ENCODE data around the gene BET1.

DNA sequence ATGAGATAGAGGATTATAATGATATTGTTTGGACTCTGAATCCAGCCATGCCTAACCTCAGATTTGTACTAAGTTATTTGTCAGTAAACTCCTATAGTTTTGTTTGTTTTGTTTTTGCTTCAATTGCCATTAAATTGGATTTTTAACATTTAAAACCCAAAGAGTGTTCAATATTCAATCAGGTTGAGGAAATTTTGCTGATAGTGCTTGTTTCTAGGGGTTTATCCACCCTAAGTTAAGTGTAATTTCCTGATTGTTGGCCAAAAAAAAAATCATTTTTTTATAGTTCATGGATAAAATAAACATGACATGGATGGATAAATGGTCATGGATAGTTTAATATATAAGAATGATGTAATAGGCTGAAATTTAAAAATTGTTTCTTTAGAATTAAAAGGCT lies 11.4 kb upstream of the BET1 start:
- TF ChIP-seq, protein P1, sequence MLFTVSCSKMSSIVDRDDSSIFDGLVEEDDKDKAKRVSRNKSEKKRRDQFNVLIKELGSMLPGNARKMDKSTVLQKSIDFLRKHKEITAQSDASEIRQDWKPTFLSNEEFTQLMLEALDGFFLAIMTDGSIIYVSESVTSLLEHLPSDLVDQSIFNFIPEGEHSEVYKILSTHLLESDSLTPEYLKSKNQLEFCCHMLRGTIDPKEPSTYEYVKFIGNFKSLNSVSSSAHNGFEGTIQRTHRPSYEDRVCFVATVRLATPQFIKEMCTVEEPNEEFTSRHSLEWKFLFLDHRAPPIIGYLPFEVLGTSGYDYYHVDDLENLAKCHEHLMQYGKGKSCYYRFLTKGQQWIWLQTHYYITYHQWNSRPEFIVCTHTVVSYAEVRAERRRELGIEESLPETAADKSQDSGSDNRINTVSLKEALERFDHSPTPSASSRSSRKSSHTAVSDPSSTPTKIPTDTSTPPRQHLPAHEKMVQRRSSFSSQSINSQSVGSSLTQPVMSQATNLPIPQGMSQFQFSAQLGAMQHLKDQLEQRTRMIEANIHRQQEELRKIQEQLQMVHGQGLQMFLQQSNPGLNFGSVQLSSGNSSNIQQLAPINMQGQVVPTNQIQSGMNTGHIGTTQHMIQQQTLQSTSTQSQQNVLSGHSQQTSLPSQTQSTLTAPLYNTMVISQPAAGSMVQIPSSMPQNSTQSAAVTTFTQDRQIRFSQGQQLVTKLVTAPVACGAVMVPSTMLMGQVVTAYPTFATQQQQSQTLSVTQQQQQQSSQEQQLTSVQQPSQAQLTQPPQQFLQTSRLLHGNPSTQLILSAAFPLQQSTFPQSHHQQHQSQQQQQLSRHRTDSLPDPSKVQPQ (CRISPR knock-in tag; IDR thresholded peaks at IDR 0.05; ENCODE audit: borderline replicate concordance), result no peak
- TF ChIP-seq KDM5B (IDR thresholded peaks at IDR 0.05; ENCODE audit: insufficient replicate concordance, low read depth, low read length), result no peak
- TF ChIP-seq, protein P2, sequence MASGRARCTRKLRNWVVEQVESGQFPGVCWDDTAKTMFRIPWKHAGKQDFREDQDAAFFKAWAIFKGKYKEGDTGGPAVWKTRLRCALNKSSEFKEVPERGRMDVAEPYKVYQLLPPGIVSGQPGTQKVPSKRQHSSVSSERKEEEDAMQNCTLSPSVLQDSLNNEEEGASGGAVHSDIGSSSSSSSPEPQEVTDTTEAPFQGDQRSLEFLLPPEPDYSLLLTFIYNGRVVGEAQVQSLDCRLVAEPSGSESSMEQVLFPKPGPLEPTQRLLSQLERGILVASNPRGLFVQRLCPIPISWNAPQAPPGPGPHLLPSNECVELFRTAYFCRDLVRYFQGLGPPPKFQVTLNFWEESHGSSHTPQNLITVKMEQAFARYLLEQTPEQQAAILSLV (tag; IDR thresholded peaks at IDR 0.05), result no peak
- no peak for TF ChIP-seq SMARCC2 (IDR thresholded peaks at IDR 0.05; ENCODE audit: low read depth)
